Measurements from ENCODE around the gene TRIM3. TPM values are rescaled to one million over a fixed set of nuclear protein-coding genes. Genes with fewer than 3 reads are reported as not detected.

TRIM3 gene
- total and polyA plus RNA-seq, 12 donors: 6.6 to 23.8 (median 10.4) TPM

- peaks cover 0 to 63% of the 10 kb centered on the region in 2 donors for H3K36me3 ChIP-seq (replicated peaks in 1 of 2)
- WGBS, 4 donors: 94 to 96% (median 96%) methylated on average over 10 to 56 of the region's 56 CpGs
These were observed 17.2 kb downstream of the TRIM3 start for GRCh38 chr11:6456361-6457073.

GRCh38 chr11:6455070-6455469 is 18.7 kb downstream of the TRIM3 start:
- Histone ChIP-seq H3K9me3 (replicated peaks in 1 of 3) (no peaks in the 10 kb centered on the region), H3K36me3 (replicated peaks in 1 of 2) (peaks cover 0 to 78% of the 10 kb centered on the region in 2 donors), H3K27me3 (no peaks in the 10 kb centered on the region), H3K4me3 (no peak overlapping the region), H3K4me1 (replicated peaks in 1 of 2) (no peaks in the 10 kb centered on the region), H3K27ac (no peak overlapping the region)
- intact Hi-C loops (cut with DNase I): no loop called here
- WGBS, 4 donors: 52 to 92% (median 87%) methylated on average over 2 of the region's 2 CpGs
- DNase-seq: no peak
- no peak for TF ChIP-seq CTCF (IDR thresholded peaks at IDR 0.05)
- TF ChIP-seq POLR2A (IDR thresholded peaks at IDR 0.05): no peak

More at GRCh38 chr11:6456361-6457073, 17.2 kb downstream of the TRIM3 start:
- Histone ChIP-seq H3K27ac (no peak overlapping the region), H3K4me3 (no peak overlapping the region), H3K4me1 (replicated peaks in 1 of 2) (no peaks in the 10 kb centered on the region), H3K9me3 (replicated peaks in 1 of 3) (no peaks in the 10 kb centered on the region), H3K27me3 (no peaks in the 10 kb centered on the region)
- TF ChIP-seq POLR2A (IDR thresholded peaks at IDR 0.05) (no peak), CTCF (IDR thresholded peaks at IDR 0.05) (no peak)
- DNase-seq: no peak
- intact Hi-C loops (cut with DNase I): no loop called here

- H3K4me3 ChIP-seq: no peak overlapping the region
- no peak overlapping the region for H3K27ac ChIP-seq
- 83 to 92% (median 88%) methylated on average over 2 of the region's 2 CpGs for WGBS, 4 donors
- peaks cover 0 to 89% of the 10 kb centered on the region in 2 donors for H3K36me3 ChIP-seq (replicated peaks in 1 of 2)
- intact Hi-C loops (cut with DNase I): no loop called here
- no peak for DNase-seq
- H3K4me1 ChIP-seq (replicated peaks in 1 of 2): no peaks in the 10 kb centered on the region
- H3K27me3 ChIP-seq: no peaks in the 10 kb centered on the region
- TF ChIP-seq CTCF (IDR thresholded peaks at IDR 0.05): no peak
- no peak for TF ChIP-seq POLR2A (IDR thresholded peaks at IDR 0.05)
- no peaks in the 10 kb centered on the region for H3K9me3 ChIP-seq (replicated peaks in 1 of 3)
These were observed 20.6 kb downstream of the TRIM3 start for GRCh38 chr11:6453152-6453551.

GRCh38 chr11:6452219-6452618 is 21.5 kb downstream of the TRIM3 start:
- H3K27ac ChIP-seq: no peak overlapping the region
- DNase-seq: no peak
- H3K27me3 ChIP-seq: no peaks in the 10 kb centered on the region
- H3K9me3 ChIP-seq (replicated peaks in 1 of 3): no peaks in the 10 kb centered on the region
- WGBS, 4 donors: 82 to 91% (median 86%) methylated on average over 2 to 3 of the region's 3 CpGs
- no peak for TF ChIP-seq CTCF (IDR thresholded peaks at IDR 0.05)
- TF ChIP-seq POLR2A (IDR thresholded peaks at IDR 0.05): no peak
- no peaks in the 10 kb centered on the region for H3K4me1 ChIP-seq (replicated peaks in 1 of 2)
- no peak overlapping the region for H3K4me3 ChIP-seq
- H3K36me3 ChIP-seq (replicated peaks in 1 of 2): peaks cover 0 to 84% of the 10 kb centered on the region in 2 donors
- intact Hi-C loops (cut with DNase I): no loop called here

Data from adrenal gland (tissue), 12 donors.